HL-60 (cell line): Measurements from ENCODE around the gene PIP4K2A.

ENCODE experiments used
- DNase-seq, 2 experiments: peaks; one replicate each; pipeline ENCODE4 v3.0.0-alpha.2; 2010 to 2020; ENCODE audit warnings: low read depth in 1 of 2, low spot score in 1 of 2
- H3K27ac ChIP-seq: fragments of 250-450 bp; sonication (Bioruptor Pico); replicated peaks from 2 replicates; pipeline ENCODE4 v1.5.1; 2020; ENCODE audit warnings: mild to moderate bottlenecking, moderate library complexity
- H3K27me3 ChIP-seq: fragments of 250-450 bp; sonication (Bioruptor Pico); 2 replicates; pipeline ENCODE4 v1.5.1; 2021; ENCODE audit warnings: mild to moderate bottlenecking, moderate library complexity; ENCODE audit not compliant: insufficient read depth, poor library complexity, severe bottlenecking
- H3K4me3 ChIP-seq: replicated peaks from 2 replicates; pipeline ENCODE4 v1.5.1; 2011; ENCODE audit warnings: mild to moderate bottlenecking, control low read depth, low read length; ENCODE audit not compliant: insufficient read depth
- GABPA ChIP-seq: IDR thresholded peaks from 2 replicates; pipeline ENCODE4 v1.6.1; 2012; ENCODE audit warnings: low read depth
- POLR2AphosphoS5 ChIP-seq: IDR thresholded peaks from 2 replicates; pipeline ENCODE4 v1.6.1; 2012; ENCODE audit warnings: low read depth
- SPI1 ChIP-seq: IDR thresholded peaks from 2 replicates; pipeline ENCODE4 v1.6.1; 2012; ENCODE audit warnings: low read depth, mild to moderate bottlenecking, borderline replicate concordance
- TF ChIP-seq, protein P1 (sequence below): IDR thresholded peaks from 2 replicates; pipeline ENCODE4 v1.6.1; 2012; ENCODE audit warnings: low read depth; ENCODE audit not compliant: insufficient replicate concordance
- TF ChIP-seq, protein P2 (sequence below): IDR thresholded peaks from one replicate; pipeline ENCODE4 v1.5.1; 2011; ENCODE audit warnings: low read length, control low read depth, inconsistent platforms; ENCODE audit not compliant: insufficient read depth

PIP4K2A gene

DNA sequence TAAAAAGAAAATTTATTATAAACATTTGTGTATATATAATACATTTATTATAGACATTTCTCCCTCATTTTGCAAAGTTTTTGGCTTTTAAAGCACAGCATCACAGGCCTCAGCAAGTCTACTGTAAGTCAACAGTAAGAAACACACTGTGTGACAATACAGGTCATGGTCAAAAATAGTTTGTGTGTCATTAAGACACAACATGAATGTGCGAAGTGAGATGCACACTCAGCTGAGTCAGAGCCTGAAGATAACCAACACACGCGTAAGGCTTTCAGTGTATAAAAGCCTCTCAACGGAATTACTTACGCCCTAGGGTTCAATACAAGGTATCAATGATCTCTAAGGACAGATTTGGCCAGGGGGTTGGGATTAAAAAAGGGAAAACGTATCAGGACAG lies 157.6 kb downstream of the PIP4K2A start:
- Histone ChIP-seq H3K27me3 (no peaks in the 10 kb centered on the region), H3K27ac (no peak overlapping the region), H3K4me3 (no peak overlapping the region)
- no peak for DNase-seq
- no peak for TF ChIP-seq GABPA
- TF ChIP-seq, protein P1, sequence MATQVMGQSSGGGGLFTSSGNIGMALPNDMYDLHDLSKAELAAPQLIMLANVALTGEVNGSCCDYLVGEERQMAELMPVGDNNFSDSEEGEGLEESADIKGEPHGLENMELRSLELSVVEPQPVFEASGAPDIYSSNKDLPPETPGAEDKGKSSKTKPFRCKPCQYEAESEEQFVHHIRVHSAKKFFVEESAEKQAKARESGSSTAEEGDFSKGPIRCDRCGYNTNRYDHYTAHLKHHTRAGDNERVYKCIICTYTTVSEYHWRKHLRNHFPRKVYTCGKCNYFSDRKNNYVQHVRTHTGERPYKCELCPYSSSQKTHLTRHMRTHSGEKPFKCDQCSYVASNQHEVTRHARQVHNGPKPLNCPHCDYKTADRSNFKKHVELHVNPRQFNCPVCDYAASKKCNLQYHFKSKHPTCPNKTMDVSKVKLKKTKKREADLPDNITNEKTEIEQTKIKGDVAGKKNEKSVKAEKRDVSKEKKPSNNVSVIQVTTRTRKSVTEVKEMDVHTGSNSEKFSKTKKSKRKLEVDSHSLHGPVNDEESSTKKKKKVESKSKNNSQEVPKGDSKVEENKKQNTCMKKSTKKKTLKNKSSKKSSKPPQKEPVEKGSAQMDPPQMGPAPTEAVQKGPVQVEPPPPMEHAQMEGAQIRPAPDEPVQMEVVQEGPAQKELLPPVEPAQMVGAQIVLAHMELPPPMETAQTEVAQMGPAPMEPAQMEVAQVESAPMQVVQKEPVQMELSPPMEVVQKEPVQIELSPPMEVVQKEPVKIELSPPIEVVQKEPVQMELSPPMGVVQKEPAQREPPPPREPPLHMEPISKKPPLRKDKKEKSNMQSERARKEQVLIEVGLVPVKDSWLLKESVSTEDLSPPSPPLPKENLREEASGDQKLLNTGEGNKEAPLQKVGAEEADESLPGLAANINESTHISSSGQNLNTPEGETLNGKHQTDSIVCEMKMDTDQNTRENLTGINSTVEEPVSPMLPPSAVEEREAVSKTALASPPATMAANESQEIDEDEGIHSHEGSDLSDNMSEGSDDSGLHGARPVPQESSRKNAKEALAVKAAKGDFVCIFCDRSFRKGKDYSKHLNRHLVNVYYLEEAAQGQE = no peak
- no peak for TF ChIP-seq SPI1
- TF ChIP-seq, protein P2, sequence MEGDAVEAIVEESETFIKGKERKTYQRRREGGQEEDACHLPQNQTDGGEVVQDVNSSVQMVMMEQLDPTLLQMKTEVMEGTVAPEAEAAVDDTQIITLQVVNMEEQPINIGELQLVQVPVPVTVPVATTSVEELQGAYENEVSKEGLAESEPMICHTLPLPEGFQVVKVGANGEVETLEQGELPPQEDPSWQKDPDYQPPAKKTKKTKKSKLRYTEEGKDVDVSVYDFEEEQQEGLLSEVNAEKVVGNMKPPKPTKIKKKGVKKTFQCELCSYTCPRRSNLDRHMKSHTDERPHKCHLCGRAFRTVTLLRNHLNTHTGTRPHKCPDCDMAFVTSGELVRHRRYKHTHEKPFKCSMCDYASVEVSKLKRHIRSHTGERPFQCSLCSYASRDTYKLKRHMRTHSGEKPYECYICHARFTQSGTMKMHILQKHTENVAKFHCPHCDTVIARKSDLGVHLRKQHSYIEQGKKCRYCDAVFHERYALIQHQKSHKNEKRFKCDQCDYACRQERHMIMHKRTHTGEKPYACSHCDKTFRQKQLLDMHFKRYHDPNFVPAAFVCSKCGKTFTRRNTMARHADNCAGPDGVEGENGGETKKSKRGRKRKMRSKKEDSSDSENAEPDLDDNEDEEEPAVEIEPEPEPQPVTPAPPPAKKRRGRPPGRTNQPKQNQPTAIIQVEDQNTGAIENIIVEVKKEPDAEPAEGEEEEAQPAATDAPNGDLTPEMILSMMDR = no peak
- no peak for TF ChIP-seq POLR2AphosphoS5

DNA sequence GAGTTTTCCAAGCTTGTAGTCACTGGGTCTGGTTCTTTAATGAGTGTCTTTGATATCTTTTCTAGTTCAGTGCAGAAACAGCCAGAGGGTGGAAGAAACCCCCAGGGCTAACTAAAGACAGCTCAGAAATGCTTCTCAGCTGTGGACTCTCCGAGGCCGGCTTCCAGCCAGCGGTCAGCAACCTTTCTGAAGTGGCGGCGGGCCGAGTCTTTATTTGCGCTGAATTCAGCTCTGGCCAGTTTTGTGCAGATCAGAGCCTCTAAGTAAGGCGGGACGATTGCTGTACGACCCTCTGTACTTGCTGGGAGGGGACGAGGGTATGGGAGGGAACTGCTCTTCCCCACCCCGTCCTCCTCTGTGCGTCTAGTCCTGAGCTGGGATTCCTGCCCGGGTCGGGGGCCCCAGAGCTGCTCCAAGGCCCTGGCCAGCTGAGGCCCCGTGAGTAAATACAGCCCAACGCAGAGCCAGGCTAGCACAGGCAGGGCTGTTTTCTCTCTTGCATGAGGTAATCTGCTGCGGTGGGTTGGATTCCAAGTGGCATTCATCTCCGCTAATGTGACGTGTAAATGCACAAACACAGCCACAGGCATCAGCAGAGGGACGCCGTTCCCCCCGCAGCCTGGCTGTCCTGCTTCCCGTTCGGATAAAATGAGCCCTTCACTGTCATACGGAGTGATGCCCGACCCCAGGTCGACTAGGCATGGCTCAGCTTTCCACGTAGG lies 159.8 kb downstream of the PIP4K2A start:
- TF ChIP-seq SPI1 = no peak
- no peak for TF ChIP-seq GABPA
- TF ChIP-seq, protein P2 = no peak
- TF ChIP-seq, protein P1 = no peak
- TF ChIP-seq POLR2AphosphoS5 = no peak
- Histone ChIP-seq H3K27ac (no peak overlapping the region), H3K4me3 (no peak overlapping the region), H3K27me3 (no peaks in the 10 kb centered on the region)
- no peak for DNase-seq

DNA sequence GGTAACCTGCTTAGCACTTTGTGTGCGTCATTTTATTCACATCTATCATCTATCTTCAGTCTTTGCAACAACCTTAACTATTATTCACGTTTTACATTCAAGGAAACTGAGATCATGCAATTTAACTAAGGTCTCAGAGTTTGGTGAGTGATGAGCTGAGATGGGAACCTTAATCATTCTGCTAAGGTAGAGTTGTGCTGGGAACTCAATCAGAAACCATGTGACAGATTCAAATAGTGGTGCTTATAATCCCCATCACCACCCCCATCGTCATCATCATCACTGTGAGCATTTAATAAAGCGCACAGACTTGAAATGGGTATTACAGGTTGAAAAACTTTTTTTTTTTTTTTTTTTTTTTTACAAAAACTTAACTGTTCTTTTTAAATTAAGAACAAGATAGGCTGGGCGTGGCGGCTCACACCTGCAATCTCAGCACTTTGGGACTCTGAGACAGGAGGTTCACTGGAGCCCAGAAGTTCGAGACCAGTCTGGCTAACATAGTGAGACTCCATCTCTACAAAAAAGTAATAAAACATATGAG lies 160.9 kb downstream of the PIP4K2A start:
- Histone ChIP-seq H3K4me3 (no peak overlapping the region), H3K27ac (no peak overlapping the region), H3K27me3 (no peaks in the 10 kb centered on the region)
- no peak for DNase-seq
- TF ChIP-seq SPI1 (no peak), POLR2AphosphoS5 (no peak), GABPA (no peak)
- TF ChIP-seq, protein P2 = no peak
- TF ChIP-seq, protein P1 = no peak
